ENCODE measurements around the gene MYLK. TPM values are rescaled to one million over a fixed set of nuclear protein-coding genes. Genes with fewer than 3 reads are reported as not detected.

Gene MYLK
- total and polyA plus RNA-seq, 10 of the 15 experiments (the other 5 are each of a cell fraction or from before 2014, with no cell fraction given), result 0.04 to 1.6 (median 0.42) TPM; not detected in 1

DNA sequence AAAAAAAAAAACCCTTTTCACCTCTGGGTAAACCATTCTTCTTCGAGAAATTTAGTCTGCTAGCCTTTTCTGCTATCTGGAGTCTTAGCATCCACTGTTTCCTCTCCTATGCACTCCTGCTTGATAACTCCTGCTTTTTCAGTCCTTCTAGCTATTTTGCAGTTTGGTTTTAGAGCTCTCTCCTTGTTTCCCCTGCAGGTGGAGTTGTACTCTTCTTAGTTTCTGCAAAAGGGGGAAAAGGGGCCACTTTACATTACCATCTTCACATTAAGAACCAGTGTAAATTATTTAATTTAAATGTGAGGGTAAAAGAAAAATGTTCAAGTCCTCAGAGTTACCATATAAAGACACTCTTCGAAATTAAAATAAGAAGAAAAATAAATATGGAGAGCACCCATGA is 23.6 kb upstream of the MYLK start (continued):
- TF ChIP-seq KAT2A (conservative IDR thresholded peaks at IDR 0.05; ENCODE audit: control insufficient read depth, low read depth, low read length) (no peak), ZNF274 (IDR thresholded peaks at IDR 0.05; ENCODE audit: insufficient read depth, insufficient read length) (no peak), KDM1A (IDR thresholded peaks at IDR 0.05; ENCODE audit: borderline replicate concordance) (no peak), ZBTB33 (IDR thresholded peaks at IDR 0.05) (no peak), RELB (IDR thresholded peaks at IDR 0.05; ENCODE audit: low read depth) (no peak), POU2F2 (IDR thresholded peaks at IDR 0.05; ENCODE audit: borderline replicate concordance, low read depth, low read length) (no peak), SMAD1 (IDR thresholded peaks at IDR 0.05; ENCODE audit: low read depth, partially characterized antibody) (no peak)

DNA sequence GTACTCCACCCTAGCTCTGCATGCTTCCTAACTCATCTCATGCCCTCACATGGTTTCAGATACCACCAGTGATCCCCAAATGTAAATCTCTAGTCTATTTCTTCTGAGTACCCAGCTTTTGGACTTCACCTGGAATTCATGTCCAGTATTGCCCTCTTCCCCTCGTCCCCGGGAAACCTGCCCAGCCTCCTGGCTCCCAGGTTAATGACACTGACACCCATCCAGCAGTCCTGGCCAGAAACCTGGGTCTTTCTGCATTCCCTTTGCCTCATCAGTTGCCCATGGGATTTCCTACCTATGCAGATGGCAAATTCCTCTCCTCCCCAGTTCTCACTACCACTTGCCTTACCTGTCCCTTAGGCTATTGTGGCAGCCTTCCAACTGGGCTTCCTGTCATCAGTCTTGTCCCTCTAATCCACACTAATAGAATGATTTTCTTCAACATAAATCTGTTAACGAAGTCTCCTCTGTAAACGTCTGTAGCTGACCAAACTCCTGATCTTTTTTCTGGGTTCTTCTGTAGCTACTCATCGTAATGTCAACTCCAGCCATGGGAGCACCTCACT is 15.3 kb upstream of the MYLK start:
- ChIA-PET RAD21 (ENCODE audit: unreplicated experiment) (no interaction called here), SMC1A (ENCODE audit: uncharacterized antibody, unreplicated experiment) (interaction anchor here (0.6 to 1.4 kb wide), 2 partner anchors 26 to 377 kb away, joined by 3 to 4 read pairs; no protein-coding TSS in a partner anchor), POLR2A (no interaction called here), CTCF (interaction anchor here (0.7 to 1.6 kb wide), 2 partner anchors 8 to 63 kb away, joined by 3 read pairs; no protein-coding TSS in a partner anchor)
- no peak for DNase-seq (ENCODE audit: low read depth, low spot score)
- no peak overlapping the region for H3K9ac ChIP-seq (ENCODE audit: control insufficient read depth, insufficient read depth, low read length)
- no peak overlapping the region for H2AFZ ChIP-seq (ENCODE audit: control insufficient read depth, low read depth, low read length)
- no peak overlapping the region for H3K4me2 ChIP-seq (ENCODE audit: control insufficient read depth, insufficient read depth)
- no peak for FAIRE-seq
- in situ Hi-C loops (cut with MboI), result no loop called here
- no peaks in the 10 kb centered on the region for H3K79me2 ChIP-seq (ENCODE audit: control insufficient read depth, insufficient read depth, low read length)
- no peak for TF ChIP-seq POLR2AphosphoS2 (IDR thresholded peaks at IDR 0.05; ENCODE audit: low read depth, low read length)
- TF ChIP-seq PRDM15 (CRISPR knock-in tag; IDR thresholded peaks at IDR 0.05), result no peak
- no peak for TF ChIP-seq ZBED1 (IDR thresholded peaks at IDR 0.05; ENCODE audit: borderline replicate concordance)
- 34% methylated on average over 5 of the region's 5 CpGs for WGBS (ENCODE audit: insufficient coverage, insufficient replicate concordance, low lambda C conversion rate, missing lambda C conversion rate)
- intact Hi-C loops (cut with micrococcal nuclease; ENCODE audit: unreplicated experiment), result no loop called here
- H3K4me3 ChIP-seq, result no peak overlapping the region
- no peak for ATAC-seq
- no peaks in the 10 kb centered on the region for H4K20me1 ChIP-seq (ENCODE audit: control insufficient read depth, insufficient read depth)
- H3K27ac ChIP-seq (ENCODE audit: control insufficient read depth, insufficient read depth), result no peak overlapping the region
- H3K36me3 ChIP-seq (ENCODE audit: control insufficient read depth in 2 of 2, insufficient read depth in 2 of 2, low read length in 1 of 2), result no peaks in the 10 kb centered on the region
- H3K9me3 ChIP-seq (replicated peaks; ENCODE audit: control insufficient read depth, insufficient read depth, low read length), result no peaks in the 10 kb centered on the region
- no TSS peak for BruUV-seq (replicated peaks)
- no peaks in the 10 kb centered on the region; a peak in 1 of 4 replicates for H3K27me3 ChIP-seq (replicated peaks in 1 of 2; ENCODE audit: control insufficient read depth in 2 of 2, insufficient read depth in 2 of 2, low read length in 1 of 2)
- H3K4me1 ChIP-seq (ENCODE audit: control insufficient read depth, insufficient read depth, low read length), result no peaks in the 10 kb centered on the region
